Activated T-helper 9 cell treated with anti-CD3 and anti-CD28 coated beads, Interleukin-2, amount 50 U/mL, for 16 hours (primary cell): ENCODE results near the gene KDM2A.
A peak's percentile ranks its signal among the peaks of the same experiment; 100 is the strongest.

Experiments used
- DNase-seq: peaks from one replicate; pipeline ENCODE4 v3.0.0-alpha.2; 2020; ENCODE audit warnings: low read depth

Gene KDM2A

DNA sequence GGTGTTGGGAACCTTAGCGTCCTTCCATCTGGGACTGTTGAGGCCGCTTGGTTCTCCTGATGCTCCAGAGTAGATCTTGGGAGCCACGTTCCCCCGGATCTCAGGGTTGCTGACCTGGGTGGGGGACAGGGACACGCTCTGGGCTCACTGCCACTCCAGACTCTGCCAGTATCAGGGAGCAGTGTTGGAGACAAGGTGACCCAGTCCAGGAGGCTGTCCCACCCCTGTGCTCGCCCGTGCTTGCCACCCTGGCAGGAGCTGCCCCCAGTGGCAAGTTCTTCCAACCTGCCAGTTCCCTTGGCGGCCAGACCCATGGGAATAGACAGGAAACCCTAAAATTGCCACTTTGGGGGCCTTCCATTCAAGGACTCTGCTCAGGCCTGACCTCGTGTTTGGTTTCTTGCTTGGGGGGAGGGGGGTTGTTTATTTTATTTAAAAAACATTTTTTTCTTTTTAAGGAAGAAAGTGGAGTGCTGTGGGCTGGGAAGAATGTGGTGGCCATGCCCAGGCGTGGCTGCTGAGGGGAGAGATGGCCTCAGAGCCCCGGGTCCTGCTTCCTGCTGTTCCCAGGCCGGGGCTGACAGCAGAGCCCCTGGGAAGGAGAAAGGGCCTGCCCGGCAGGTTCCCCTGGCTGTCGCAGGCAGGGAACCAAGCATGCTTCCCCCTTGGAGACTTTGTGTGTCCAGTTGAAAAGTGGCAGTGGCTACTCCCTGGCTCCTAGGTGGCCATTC lies 154.4 kb downstream of the KDM2A start:
- no peak for DNase-seq

DNA sequence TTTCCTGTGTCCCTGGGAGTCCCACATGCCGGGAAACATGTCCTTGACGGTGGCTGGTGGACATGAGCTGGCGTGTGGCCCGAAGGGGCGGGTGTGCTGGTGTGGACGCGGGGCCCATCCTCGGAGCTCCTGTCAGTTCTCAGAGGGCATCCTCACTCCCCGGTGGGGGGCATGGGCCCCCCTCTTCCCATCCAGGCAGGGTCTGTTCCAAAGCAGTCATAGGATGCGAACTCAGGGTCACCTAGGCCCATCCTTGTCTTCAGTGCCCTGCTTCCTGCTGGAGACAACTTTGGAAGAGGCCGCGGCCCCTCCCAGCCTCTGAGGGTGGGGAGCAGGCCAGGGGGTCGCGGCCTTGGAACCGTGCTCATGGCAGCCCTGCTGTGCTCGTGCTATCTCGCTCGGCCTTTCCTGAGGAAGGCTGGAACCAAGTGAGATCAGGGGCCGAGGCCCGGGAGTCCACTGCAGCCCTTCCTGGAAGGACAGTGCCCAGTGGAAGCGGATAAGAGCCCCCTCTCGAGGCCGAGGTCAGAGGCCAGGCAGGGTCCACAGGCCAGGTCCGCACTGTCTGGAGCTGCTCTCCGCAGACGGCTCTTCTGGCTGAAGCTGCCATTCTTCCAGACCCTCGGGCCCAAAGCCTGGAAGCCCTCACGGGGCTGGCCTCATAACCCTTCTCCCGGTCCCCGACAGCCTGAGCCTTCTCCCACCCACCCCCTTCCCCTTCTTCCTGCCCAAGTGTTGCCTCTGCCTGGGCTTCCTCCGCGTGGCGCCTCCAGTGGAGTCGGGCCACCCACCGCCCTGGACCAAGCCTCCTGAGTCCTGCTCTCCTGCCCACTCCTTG lies 155.9 kb downstream of the KDM2A start:
- DNase-seq, result no peak

DNA sequence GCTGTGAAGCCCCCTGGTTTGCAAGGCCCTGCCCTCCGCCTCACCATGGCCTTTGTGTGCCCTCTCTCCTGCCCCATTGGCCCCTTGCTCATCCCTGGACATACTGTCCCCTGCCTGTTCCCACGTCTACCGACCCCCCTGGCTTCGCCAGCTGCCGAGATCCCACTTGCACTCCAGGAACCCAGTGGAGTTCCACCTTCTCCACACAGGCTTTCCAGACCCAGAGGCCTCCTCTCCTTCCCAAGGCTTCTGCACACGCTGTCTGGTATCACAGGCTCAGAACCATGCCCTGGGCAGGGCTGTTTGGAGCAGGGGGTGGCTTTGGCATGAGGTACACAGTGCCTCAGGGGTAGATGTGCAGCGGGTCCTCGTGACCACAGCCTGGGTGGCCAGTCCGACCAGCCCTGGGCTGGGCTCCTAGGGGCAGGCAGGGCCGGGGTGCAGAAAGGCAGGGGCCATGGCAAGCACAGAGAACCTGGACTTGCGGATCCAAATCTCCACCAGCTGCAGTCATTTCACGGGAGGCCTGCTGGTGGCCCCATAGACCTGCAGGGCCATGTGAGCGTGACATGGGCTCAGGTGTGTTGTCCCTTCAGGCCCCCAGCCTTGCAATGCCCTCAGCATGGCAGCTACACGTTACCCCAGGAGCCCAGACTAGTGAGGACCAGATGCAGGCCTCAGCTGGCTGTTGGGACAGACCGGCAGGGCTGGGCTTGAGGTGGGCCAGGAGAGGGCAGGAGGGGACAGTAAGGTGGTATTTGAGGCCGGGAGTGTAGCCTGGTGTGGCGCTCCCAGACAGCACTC lies 156.7 kb downstream of the KDM2A start:
- no peak for DNase-seq

DNA sequence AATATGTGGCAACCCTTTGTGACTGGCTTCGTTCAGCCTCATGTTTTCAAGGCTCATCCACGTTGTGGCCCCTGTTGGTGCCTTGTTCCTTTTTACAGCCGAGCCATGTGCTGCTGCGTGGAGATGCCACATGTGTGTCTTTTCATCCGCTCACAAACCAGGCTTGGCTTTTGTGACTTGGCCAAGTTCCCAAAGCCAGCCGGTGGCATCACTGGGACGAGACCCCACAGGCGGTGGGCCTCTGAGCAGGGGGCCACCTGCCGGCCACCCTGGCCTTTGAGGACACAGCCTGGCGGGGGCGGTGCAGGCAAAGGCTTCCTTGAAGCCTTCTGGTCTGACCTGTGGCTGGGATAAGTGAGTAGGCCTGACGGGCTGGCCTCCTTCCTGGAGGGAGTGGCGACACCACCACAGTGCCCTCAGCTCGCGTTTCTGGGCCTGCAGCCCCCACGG lies 157.7 kb downstream of the KDM2A start:
- no peak for DNase-seq

GRCh38 chr11:67277231-67277961 lies 158.3 kb downstream of the KDM2A start:
- DNase-seq, result peak; percentile 85

GRCh38 chr11:67278135-67278938 lies 159.3 kb downstream of the KDM2A start:
- no peak for DNase-seq

- DNase-seq, result no peak
Measured at GRCh38 chr11:67278939-67279588, 160.0 kb downstream of the KDM2A start.

GRCh38 chr11:67279589-67280340 lies 160.7 kb downstream of the KDM2A start:
- DNase-seq, result no peak

DNA sequence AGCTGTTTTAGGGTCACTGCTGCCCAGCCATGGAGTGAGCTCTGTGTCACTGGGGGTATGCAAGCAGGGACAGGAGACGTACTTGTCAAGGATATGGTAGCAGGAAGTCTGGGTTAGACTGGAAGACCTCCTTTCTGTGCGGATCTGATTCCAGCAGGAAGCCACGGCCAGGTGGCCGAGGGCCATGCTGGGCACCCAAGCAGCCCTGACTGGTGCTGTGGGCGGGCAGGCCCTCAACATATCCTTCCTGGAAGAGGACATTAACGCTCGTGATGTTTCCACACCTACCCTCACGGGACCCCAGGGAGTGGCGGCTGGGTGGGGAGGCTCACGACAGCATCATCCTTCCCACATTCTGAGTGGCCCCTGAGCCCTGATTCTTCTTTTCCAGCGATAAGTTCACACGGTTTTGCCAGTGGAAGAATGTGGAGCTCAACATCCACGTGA lies 161.3 kb downstream of the KDM2A start:
- DNase-seq, result no peak

GRCh38 chr11:67280788-67281551 lies 161.9 kb downstream of the KDM2A start:
- no peak for DNase-seq

GRCh38 chr11:67281552-67282150 lies 162.6 kb downstream of the KDM2A start:
- no peak for DNase-seq

DNA sequence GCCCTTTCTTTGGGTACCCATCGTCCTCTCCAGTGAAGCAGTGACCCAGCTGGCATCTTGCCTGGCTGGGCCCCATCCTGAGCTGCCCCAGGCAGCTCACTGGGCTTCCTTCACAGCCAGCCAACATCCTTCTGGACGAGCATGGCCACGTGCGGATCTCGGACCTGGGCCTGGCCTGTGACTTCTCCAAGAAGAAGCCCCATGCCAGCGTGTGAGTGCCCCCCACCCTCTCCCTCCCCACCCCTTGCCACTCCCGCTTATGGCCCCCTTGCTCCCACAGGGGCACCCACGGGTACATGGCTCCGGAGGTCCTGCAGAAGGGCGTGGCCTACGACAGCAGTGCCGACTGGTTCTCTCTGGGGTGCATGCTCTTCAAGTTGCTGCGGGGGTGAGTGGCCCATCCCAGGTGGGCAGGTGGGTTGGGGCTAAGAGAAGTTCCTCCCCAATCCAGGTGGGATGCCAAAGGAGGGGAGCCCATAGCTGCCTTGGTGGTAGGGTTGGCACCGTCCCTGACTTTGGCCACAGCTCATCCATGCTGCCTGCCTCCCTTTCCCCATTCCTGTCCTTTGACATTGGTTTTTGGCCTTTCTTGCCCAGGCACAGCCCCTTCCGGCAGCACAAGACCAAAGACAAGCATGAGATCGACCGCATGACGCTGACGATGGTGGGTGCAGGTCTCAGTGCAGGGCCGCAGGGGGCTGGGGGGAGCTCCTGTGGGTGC lies 163.3 kb downstream of the KDM2A start:
- DNase-seq, result no peak

DNA sequence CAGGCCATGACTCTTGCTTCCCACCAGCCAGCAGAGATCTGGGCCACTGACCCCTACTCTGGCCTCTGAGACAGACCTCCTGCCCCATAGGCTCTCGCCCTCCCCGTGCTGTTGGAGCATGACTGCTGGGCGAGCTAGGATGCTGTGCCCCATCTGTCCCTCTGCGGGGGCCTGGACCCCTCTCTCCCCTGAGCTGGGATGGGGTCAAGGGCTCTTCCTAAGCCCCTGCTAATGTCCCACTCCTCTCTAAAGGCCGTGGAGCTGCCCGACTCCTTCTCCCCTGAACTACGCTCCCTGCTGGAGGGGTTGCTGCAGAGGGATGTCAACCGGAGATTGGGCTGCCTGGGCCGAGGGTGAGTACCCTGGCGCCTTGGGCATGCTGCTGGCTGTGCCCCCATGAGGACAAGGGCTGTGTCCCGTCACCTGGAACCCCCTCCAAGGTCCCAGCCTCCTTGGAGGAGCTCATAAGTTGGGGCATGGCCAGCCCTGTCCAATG lies 163.9 kb downstream of the KDM2A start:
- no peak for DNase-seq

DNA sequence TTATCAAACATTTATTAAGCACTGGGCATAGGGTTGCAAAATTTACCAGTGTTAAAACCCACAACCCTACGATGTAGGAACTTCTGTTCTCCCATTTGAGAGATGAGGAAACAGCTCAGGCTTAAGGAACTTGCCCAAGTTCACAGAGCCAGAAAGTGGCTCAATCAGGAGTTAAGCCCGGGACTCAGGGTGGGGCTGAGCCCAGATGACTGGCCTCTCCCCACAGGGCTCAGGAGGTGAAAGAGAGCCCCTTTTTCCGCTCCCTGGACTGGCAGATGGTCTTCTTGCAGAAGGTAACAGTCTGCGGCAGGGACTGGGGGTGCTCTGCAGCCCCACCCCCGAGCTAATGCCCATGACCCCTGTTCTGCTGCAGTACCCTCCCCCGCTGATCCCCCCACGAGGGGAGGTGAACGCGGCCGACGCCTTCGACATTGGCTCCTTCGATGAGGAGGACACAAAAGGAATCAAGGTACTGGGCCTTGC lies 164.5 kb downstream of the KDM2A start:
- no peak for DNase-seq

GRCh38 chr11:67284811-67285540 lies 165.9 kb downstream of the KDM2A start:
- DNase-seq, result no peak
